ENCODE results near the gene PHEX.

GRCh38 chrX:22095286-22095685 lies 63.2 kb downstream of the PHEX start:
- TF ChIP-seq CREB1 (CRISPR knock-in tag; IDR thresholded peaks at IDR 0.05; ENCODE audit: low read depth) (no peak), EZH2 (IDR thresholded peaks at IDR 0.05; ENCODE audit: low read depth, unreplicated experiment) (no peak), CTCF (conservative IDR thresholded peaks at IDR 0.05; ENCODE audit: low read depth in 2 of 2) (no peak), EZH2phosphoT487 (IDR thresholded peaks at IDR 0.05; ENCODE audit: unreplicated experiment) (no peak)
